BJ (cell line): ENCODE data around the gene WNT11. TPM values are rescaled to one million over a fixed set of nuclear protein-coding genes. Genes with fewer than 3 reads are reported as not detected.

Experiments used
- CTCF ChIA-PET: fragments of 350-600 bp; formaldehyde crosslinking; extraction: SDS; loops from one replicate; lab custom pipeline; 2021; ENCODE audit warnings: antibody characterized with exemption, inconsistent platforms; lab: Yijun Ruan, JAX
- POLR2A ChIA-PET: fragments of 300-600 bp; sonication (Branson Sonifier 250); formaldehyde crosslinking; extraction: SDS; loops from one replicate; lab custom pipeline; 2021; ENCODE audit warnings: antibody characterized with exemption; lab: Charles Lee
- DNase-seq: peaks from one replicate; pipeline ENCODE4 v3.0.0-alpha.2; 2011; ENCODE audit warnings: low read depth
- H3K27me3 ChIP-seq: 2 replicates; pipeline ENCODE4 v1.6.0; 2011; ENCODE audit warnings: low read length; ENCODE audit not compliant: control insufficient read depth, insufficient read depth
- H3K36me3 ChIP-seq: 2 replicates; pipeline ENCODE4 v1.5.1; 2011; ENCODE audit warnings: low read length; ENCODE audit not compliant: control insufficient read depth, insufficient read depth
- H3K4me3 ChIP-seq: 2 replicates; pipeline ENCODE4 v1.5.1; 2011; ENCODE audit warnings: low read depth, mild to moderate bottlenecking, control low read depth, low read length
- polyA plus RNA-seq: library from polyadenylated mRNA; depleted of rRNA; stranded (reverse); fragments of >200 nt; gene quantifications from 2 replicates; pipeline ENCODE4 v1.2.3, GENCODE V29; 2011
- TF ChIP-seq, protein P1 (sequence below): IDR thresholded peaks from 2 replicates; pipeline ENCODE4 v1.5.1; 2011; ENCODE audit warnings: low read depth, mild to moderate bottlenecking, control low read depth, inconsistent platforms, low read length, moderate library complexity; ENCODE audit not compliant: insufficient read depth

The WNT11 gene
- polyA plus RNA-seq, 1 experiment: 0.25 TPM

DNA sequence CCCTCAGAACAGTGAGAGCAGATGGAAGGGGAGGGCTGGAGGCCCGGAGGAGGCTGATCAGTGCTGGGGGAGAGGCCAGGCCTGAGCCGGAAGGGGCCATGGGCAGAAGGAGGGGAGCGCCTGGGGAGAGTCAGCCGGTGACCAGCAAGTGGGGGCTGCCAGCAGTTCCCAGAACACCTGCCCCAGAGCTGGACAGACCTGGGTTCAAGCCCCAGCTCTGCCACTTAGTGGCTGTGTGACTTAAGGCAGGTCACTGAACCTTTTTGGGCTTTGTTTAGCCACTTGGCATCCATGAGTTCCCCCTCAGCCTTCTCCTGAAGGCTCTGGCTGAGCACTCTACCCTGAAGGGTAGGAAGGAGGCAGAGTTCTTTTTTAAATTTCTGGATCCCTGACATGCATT lies 17.4 kb downstream of the WNT11 start:
- Histone ChIP-seq H3K4me3 (no peak overlapping the region), H3K36me3 (no peaks in the 10 kb centered on the region), H3K27me3 (peaks cover 11% of the 10 kb centered on the region)
- ChIA-PET POLR2A (no interaction called here), CTCF (no interaction called here)
- no peak for DNase-seq
- TF ChIP-seq, protein P1, sequence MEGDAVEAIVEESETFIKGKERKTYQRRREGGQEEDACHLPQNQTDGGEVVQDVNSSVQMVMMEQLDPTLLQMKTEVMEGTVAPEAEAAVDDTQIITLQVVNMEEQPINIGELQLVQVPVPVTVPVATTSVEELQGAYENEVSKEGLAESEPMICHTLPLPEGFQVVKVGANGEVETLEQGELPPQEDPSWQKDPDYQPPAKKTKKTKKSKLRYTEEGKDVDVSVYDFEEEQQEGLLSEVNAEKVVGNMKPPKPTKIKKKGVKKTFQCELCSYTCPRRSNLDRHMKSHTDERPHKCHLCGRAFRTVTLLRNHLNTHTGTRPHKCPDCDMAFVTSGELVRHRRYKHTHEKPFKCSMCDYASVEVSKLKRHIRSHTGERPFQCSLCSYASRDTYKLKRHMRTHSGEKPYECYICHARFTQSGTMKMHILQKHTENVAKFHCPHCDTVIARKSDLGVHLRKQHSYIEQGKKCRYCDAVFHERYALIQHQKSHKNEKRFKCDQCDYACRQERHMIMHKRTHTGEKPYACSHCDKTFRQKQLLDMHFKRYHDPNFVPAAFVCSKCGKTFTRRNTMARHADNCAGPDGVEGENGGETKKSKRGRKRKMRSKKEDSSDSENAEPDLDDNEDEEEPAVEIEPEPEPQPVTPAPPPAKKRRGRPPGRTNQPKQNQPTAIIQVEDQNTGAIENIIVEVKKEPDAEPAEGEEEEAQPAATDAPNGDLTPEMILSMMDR: no peak

DNA sequence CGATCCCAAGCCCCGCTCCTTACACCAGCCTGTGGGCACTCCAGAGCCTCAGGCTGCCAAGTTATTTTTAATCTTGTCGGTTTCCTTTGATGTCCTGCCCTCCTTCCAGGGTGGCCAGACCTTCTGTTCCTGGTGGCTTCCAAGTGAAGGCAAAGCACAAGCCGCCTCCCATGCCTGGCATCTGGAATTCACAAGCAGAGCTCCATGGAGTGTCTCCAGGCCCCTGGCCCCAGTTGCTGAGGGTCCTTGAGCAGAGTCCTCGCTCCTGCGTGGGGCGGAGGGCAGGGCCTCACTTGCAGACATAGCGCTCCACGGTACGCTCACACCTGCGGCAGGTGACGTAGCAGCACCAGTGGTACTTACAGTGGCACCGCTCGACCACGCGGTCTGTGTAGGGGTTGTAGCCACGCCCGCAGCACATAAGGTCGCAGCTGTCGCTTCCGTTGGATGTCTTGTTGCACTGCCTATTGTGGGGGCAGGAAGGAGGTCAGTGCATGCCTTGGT lies 19.5 kb downstream of the WNT11 start:
- H3K27me3 ChIP-seq: peaks cover 6% of the 10 kb centered on the region
- no peaks in the 10 kb centered on the region for H3K36me3 ChIP-seq
- DNase-seq: no peak
- TF ChIP-seq, protein P1: no peak
- POLR2A ChIA-PET: no interaction called here
- CTCF ChIA-PET: interaction anchor here (3.5 kb wide), 1 partner anchor 21 kb away, joined by 18 read pairs; no protein-coding TSS in a partner anchor
- H3K4me3 ChIP-seq: no peak overlapping the region

DNA sequence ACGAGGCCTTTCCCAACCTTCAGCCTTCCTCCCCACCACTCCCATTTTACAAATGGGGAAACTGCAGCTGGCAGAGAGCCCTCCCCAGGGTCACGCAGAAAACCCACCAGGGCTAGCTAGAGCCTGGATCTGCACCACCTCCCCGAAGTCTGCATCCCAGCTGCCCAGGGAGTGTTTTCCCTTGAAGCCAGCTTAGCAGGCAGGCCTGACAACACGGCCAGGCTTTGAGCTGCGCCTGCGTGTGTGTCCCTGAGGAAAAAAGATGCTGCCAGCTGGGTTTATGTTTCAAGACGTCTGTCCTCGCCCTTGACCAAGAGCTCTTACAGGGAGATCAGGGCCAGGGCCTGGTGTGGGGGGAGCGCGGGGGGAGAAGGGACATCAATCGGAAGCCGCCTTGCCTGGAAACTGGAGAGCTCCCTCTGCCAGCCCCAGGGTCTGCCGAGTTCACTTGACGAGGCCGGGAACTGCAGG lies 20.3 kb downstream of the WNT11 start:
- Histone ChIP-seq H3K27me3 (peaks cover 2% of the 10 kb centered on the region), H3K4me3 (no peak overlapping the region), H3K36me3 (no peaks in the 10 kb centered on the region)
- TF ChIP-seq, protein P1: no peak
- POLR2A ChIA-PET: no interaction called here
- no peak for DNase-seq
- CTCF ChIA-PET: interaction anchor here (3.5 kb wide), 1 partner anchor 22 kb away, joined by 18 read pairs; no protein-coding TSS in a partner anchor

DNA sequence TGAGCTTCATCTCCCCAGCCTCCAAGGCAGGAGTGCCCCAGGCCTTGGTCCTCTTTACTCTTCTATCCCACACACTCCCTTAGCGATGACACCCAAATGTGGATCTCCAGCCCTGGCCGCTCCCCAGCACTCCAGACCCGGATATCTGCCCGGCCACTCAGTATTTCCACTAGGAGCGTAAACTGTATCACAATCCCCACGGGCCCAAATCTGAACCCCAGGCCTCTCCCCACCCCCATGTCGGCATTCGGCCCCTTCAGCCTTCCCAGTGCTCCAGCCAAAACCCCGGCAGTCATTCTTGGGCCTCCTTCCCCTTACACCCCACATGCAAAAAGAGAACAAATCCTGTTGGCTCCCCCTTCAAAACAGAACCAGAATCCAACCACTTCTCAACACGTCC lies 20.8 kb downstream of the WNT11 start:
- ChIA-PET POLR2A (no interaction called here), CTCF (interaction anchor here (3.5 kb wide), 1 partner anchor 23 kb away, joined by 18 read pairs; no protein-coding TSS in a partner anchor)
- H3K4me3 ChIP-seq: no peak overlapping the region
- DNase-seq: no peak
- no peaks in the 10 kb centered on the region for H3K36me3 ChIP-seq
- H3K27me3 ChIP-seq: peaks cover 2% of the 10 kb centered on the region
- TF ChIP-seq, protein P1: no peak

DNA sequence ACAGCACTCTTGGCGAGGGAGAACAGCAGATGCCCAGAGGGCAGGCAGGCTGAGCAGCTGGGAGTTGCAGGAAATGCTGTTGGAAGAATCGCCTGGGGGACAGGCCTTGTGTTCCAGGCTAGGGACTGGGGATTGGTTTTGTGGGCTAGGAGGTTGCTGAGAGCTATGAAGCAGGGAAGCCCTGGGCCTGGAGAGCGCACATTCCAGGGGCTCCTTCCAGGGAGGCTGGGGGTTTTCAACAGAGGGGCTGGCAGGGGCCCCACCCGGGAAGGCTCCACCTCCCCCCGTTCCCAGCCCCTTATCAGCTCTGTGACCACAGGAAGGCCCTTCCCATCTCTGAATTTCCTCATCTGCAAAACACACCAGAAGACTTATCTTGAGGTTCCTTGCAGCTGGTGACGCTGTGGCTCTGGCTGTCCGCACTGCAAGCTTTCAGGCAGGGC lies 21.7 kb downstream of the WNT11 start:
- Histone ChIP-seq H3K36me3 (no peaks in the 10 kb centered on the region), H3K27me3 (peaks cover 2% of the 10 kb centered on the region), H3K4me3 (no peak overlapping the region)
- DNase-seq: no peak
- TF ChIP-seq, protein P1: no peak
- CTCF ChIA-PET: interaction anchor here (0.9 to 3.5 kb wide), 2 partner anchors 14 to 24 kb away, joined by 3 to 18 read pairs; no protein-coding TSS in a partner anchor
- POLR2A ChIA-PET: interaction anchor here (0.6 kb wide), 1 partner anchor 24 kb away, joined by 11 read pairs; no protein-coding TSS in a partner anchor
